ENCODE data around the gene KRABD2.

KRABD2 gene

GRCh38 chr17:8413938-8414337, 37.4 kb upstream of the KRABD2 start:
- in situ Hi-C loops (cut with MboI; ENCODE audit: low sequenced_read_pairs, unreplicated experiment) = loop anchor here (10.0 to 25.0 kb wide), 2 partner anchors 331 to 573 kb away; partner anchors contain the start of gene CCDC42
- no peak for DNase-seq (ENCODE audit: low spot score)
- TF ChIP-seq, protein P1, sequence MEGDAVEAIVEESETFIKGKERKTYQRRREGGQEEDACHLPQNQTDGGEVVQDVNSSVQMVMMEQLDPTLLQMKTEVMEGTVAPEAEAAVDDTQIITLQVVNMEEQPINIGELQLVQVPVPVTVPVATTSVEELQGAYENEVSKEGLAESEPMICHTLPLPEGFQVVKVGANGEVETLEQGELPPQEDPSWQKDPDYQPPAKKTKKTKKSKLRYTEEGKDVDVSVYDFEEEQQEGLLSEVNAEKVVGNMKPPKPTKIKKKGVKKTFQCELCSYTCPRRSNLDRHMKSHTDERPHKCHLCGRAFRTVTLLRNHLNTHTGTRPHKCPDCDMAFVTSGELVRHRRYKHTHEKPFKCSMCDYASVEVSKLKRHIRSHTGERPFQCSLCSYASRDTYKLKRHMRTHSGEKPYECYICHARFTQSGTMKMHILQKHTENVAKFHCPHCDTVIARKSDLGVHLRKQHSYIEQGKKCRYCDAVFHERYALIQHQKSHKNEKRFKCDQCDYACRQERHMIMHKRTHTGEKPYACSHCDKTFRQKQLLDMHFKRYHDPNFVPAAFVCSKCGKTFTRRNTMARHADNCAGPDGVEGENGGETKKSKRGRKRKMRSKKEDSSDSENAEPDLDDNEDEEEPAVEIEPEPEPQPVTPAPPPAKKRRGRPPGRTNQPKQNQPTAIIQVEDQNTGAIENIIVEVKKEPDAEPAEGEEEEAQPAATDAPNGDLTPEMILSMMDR (IDR thresholded peaks at IDR 0.05; ENCODE audit: borderline replicate concordance, control extremely low read depth, extremely low read depth, insufficient read depth, missing control alignments) = no peak

DNA sequence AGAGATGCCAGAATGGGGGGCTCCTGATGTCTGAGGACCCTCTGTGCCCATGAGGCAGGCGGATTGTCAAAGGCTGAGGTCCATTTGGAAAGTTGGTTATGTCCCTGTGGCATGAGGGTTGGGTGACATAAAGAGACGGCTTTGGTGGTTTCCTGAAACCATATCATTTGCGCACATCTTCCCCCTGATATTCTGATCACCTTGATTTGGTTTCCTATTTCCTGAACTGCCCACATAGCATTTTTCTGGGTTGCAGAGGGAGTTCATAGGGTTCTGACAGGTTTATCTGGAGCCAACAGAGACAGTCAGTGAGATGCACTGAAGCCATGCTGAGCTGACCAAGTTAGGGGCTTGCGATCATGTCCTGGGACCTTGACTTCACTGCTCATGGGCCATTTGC, 36.8 kb upstream of the KRABD2 start:
- DNase-seq (ENCODE audit: low spot score) = no peak
- in situ Hi-C loops (cut with MboI; ENCODE audit: low sequenced_read_pairs, unreplicated experiment) = loop anchor here (10.0 to 25.0 kb wide), 2 partner anchors 331 to 574 kb away; partner anchors contain the start of gene CCDC42
- TF ChIP-seq, protein P1 (IDR thresholded peaks at IDR 0.05; ENCODE audit: borderline replicate concordance, control extremely low read depth, extremely low read depth, insufficient read depth, missing control alignments) = no peak

- in situ Hi-C loops (cut with MboI; ENCODE audit: low sequenced_read_pairs, unreplicated experiment) = loop anchor here (10.0 to 25.0 kb wide), 2 partner anchors 333 to 575 kb away; partner anchors contain the start of gene CCDC42
- DNase-seq (ENCODE audit: low spot score) = no peak
- TF ChIP-seq, protein P1 (IDR thresholded peaks at IDR 0.05; ENCODE audit: borderline replicate concordance, control extremely low read depth, extremely low read depth, insufficient read depth, missing control alignments) = no peak
These were observed 35.6 kb upstream of the KRABD2 start for GRCh38 chr17:8412089-8412488.

DNA sequence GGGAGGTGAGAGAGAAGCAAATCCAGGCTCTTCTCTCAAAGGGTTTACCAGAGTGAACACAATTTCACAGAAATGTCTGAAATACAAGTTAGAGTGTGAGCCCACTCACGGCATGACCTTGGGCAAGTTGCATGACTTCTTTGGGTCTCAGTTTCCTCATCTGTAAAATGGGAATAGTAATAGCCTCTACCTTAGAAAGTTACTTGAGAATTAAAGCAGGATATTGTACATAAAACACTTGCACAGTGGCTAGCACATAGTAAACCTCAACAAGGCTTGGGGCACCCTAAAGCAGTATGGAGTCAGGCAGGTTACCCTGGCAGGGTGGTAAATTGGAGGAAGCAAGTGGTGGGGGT, 34.4 kb upstream of the KRABD2 start:
- no peak for DNase-seq (ENCODE audit: low spot score)
- TF ChIP-seq, protein P1 (IDR thresholded peaks at IDR 0.05; ENCODE audit: borderline replicate concordance, control extremely low read depth, extremely low read depth, insufficient read depth, missing control alignments) = no peak
- in situ Hi-C loops (cut with MboI; ENCODE audit: low sequenced_read_pairs, unreplicated experiment) = loop anchor here (10.0 to 25.0 kb wide), 2 partner anchors 334 to 576 kb away; partner anchors contain the start of gene CCDC42

DNA sequence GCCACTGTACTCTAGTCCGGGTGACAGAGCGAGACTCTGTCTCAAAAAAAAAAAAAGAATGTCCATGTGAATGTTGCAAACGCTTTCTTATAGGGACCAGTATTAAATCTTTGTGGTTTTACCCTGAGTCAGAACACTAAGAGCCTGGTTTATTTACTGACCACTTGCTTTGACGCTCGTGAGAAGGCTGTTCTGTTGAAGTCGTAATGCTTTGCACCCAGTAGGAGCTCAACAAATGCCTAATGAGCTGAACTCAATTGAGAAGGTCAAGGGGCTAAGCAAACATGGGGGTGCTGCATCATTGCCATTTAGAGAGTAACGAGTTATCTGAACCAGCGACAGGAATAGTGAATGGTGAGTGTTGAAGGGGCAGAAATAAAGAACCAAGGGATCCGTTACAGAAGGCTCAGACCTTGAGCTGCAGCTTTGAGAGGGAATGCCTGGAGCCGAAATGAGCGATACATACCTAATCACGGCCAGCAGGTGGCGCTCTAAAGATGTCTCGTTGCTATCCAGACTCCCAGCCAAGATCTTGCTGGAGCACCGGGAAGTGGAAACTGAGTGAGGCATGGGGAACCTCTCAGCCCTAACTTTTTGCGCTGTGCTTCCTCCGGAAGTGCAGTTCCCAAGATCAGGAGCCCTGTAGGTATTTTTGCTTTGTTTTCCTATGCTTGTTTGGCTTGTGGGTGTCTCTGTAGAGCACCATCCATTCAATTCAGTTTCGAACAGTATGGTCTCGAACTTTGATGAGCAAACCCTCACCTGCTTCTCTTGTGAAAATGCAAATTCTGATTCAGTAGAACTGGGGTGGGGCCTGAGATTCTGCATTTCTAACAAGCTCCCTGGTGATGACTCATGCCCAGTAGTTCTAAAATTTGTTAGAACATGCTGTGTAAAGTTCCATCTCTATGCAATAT, 33.7 kb upstream of the KRABD2 start:
- TF ChIP-seq, protein P1 (IDR thresholded peaks at IDR 0.05; ENCODE audit: borderline replicate concordance, control extremely low read depth, extremely low read depth, insufficient read depth, missing control alignments) = peak; percentile 79
- DNase-seq (ENCODE audit: low spot score) = peak; percentile 77
- in situ Hi-C loops (cut with MboI; ENCODE audit: low sequenced_read_pairs, unreplicated experiment) = loop anchor here (10.0 to 25.0 kb wide), 2 partner anchors 335 to 577 kb away; partner anchors contain the start of gene CCDC42

GRCh38 chr17:8408371-8408770, 31.9 kb upstream of the KRABD2 start:
- in situ Hi-C loops (cut with MboI; ENCODE audit: low sequenced_read_pairs, unreplicated experiment) = loop anchor here (25.0 kb wide), 1 partner anchor 579 kb away; no protein-coding TSS in a partner anchor
- TF ChIP-seq, protein P1 (IDR thresholded peaks at IDR 0.05; ENCODE audit: borderline replicate concordance, control extremely low read depth, extremely low read depth, insufficient read depth, missing control alignments) = no peak
- DNase-seq (ENCODE audit: low spot score) = no peak

Data from GM13976 (cell line).